OCI-LY3 (cell line): ENCODE measurements around the gene ZCCHC3.
"Not testable (repeated sequence)": the region's sequence is repeated elsewhere in the genome, so short reads cannot be mapped to it uniquely, and the experiment has no call there.

ENCODE experiments used
- H2AFZ ChIP-seq: fragments of 200-600, 300-600 bp; shearing (Covaris generic); 2 replicates; pipeline ENCODE4 v1.6.0; 2014; ENCODE audit warnings: antibody characterized with exemption, low read depth, low read length
- H3K27ac ChIP-seq: fragments of 200-600, 300-600 bp; sonication (generic); 2 replicates; pipeline ENCODE4 v1.5.1; 2014; ENCODE audit warnings: mild to moderate bottlenecking, low read length, moderate library complexity, mixed read lengths
- H3K27me3 ChIP-seq: fragments of 200-600, 300-600 bp; sonication (generic); 2 replicates; pipeline ENCODE4 v1.6.1; 2014; ENCODE audit warnings: low read depth, low read length, mixed read lengths
- H3K36me3 ChIP-seq: fragments of 200-600, 300-600 bp; sonication (generic); replicated peaks from 2 replicates; pipeline ENCODE3; 2014; ENCODE audit warnings: low read depth, low read length, mixed read lengths
- H3K4me1 ChIP-seq: fragments of 300-600, 200-600 bp; sonication (generic); 2 replicates; pipeline ENCODE4 v1.6.1; 2014; ENCODE audit warnings: low read length, mixed read lengths
- H3K4me2 ChIP-seq: fragments of 200-600, 300-600 bp; sonication (generic); 2 replicates; pipeline ENCODE4 v1.6.1; 2014; ENCODE audit warnings: low read length, mixed read lengths
- H3K4me3 ChIP-seq: fragments of 300-600, 200-600 bp; sonication (generic); 2 replicates; pipeline ENCODE4 v1.5.1; 2014; ENCODE audit warnings: antibody characterized with exemption, mild to moderate bottlenecking, low read length, moderate library complexity
- H3K79me2 ChIP-seq: fragments of 300-600, 200-600 bp; shearing (Covaris generic); 2 replicates; pipeline ENCODE4 v1.6.1; 2014; ENCODE audit warnings: mild to moderate bottlenecking, low read length, mixed read lengths
- H3K9ac ChIP-seq: fragments of 300-600, 200-600 bp; shearing (Covaris generic); 2 replicates; pipeline ENCODE4 v1.6.0; 2014; ENCODE audit warnings: mild to moderate bottlenecking, low read length, moderate library complexity
- H3K9me3 ChIP-seq: fragments of 200-600, 300-600 bp; shearing (Covaris generic); 2 replicates; pipeline ENCODE4 v1.6.1; 2014; ENCODE audit warnings: low read length, mixed read lengths; ENCODE audit not compliant: insufficient read depth
- H4K20me1 ChIP-seq: fragments of 200-600, 300-600 bp; sonication (generic); 2 replicates; pipeline ENCODE4 v1.6.1; 2016; ENCODE audit warnings: low read length, mixed read lengths; ENCODE audit not compliant: insufficient read depth
- CTCF ChIP-seq: fragments of 200-600, 300-600 bp; sonication (generic); IDR thresholded peaks from 2 replicates; pipeline ENCODE4 v1.5.1; 2014; ENCODE audit warnings: antibody characterized with exemption, low read length, low read depth
- EZH2phosphoT487 ChIP-seq: fragments of 200-600 bp; shearing (Covaris generic); IDR thresholded peaks from 2 replicates; pipeline ENCODE4 v1.6.1; 2018; ENCODE audit warnings: antibody characterized with exemption, mixed run types, low read depth

Gene ZCCHC3

DNA sequence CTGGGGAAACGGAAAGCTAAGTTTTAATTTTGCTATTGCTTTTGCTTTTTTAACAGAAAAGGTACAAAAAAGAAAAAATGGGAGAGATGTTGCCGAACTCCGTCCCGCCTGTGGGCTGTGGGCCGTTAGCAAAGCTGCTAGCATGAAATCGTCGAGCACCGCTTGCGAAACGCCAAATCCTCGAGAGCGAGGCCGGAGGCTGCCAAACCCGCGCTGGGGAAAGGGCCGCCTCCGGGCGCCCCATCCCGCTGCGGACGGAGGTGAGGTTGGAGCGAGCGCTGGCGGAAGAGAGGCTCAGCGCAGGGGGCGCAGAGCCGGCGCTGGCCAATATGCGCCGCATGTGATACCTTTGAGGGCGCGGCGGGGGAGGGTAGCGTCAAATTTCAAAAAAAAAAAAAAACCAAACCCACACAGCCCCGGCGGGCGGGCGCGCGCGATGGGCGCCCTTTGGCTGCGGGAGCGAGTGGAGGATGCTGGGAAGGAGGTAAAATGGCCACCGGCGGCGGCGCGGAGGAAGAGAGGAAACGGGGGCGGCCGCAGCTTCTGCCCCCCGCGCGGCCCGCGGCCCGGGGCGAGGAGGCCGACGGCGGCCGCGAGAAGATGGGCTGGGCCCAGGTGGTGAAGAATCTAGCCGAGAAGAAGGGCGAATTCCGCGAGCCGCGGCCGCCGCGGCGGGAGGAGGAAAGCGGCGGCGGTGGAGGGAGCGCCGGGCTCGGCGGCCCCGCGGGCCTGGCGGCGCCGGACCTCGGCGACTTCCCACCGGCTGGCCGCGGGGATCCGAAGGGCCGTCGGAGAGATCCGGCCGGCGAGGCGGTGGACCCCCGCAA, at the start of gene ZCCHC3:
Gene ZCCHC3 (plus strand): TSS at position 473 of the 827 bp plus-strand sequence. CDS start 17 bp downstream, at position 490.
- Histone ChIP-seq H3K36me3 (peaks cover 27% of the 10 kb centered on the region), H3K9ac (peak within 1 kb of the TSS; percentile 86), H3K4me2 (peak within 1 kb of the TSS; percentile 89), H3K9me3 (no peaks in the 10 kb centered on the region), H3K27me3 (no peaks in the 10 kb centered on the region), H3K4me1 (peaks cover 29% of the 10 kb centered on the region), H3K4me3 (peak within 1 kb of the TSS; percentile 92), H3K79me2 (peaks cover 43% of the 10 kb centered on the region), H4K20me1 (peaks cover 30% of the 10 kb centered on the region), H3K27ac (peak within 1 kb of the TSS; percentile 65), H2AFZ (peak within 1 kb of the TSS; percentile 74)
- TF ChIP-seq EZH2phosphoT487 = no peak
- TF ChIP-seq CTCF = peak; percentile 11; the same call in 1 of the 2 replicates

- Histone ChIP-seq H3K27ac (no peak overlapping the region), H3K36me3 (no peaks in the 10 kb centered on the region), H3K9me3 (no peaks in the 10 kb centered on the region), H3K4me3 (no peak overlapping the region), H3K9ac (no peak overlapping the region), H3K4me1 (no peaks in the 10 kb centered on the region), H2AFZ (no peak overlapping the region), H3K4me2 (no peak overlapping the region), H3K79me2 (no peaks in the 10 kb centered on the region), H3K27me3 (no peaks in the 10 kb centered on the region; the same call in 1 of the 2 replicates), H4K20me1 (no peaks in the 10 kb centered on the region)
- TF ChIP-seq CTCF (no peak), EZH2phosphoT487 (no peak)
Measured at GRCh38 chr20:251354-251753, 46.0 kb upstream of the ZCCHC3 start.

GRCh38 chr20:252801-253200, 44.6 kb upstream of the ZCCHC3 start:
- no peak for TF ChIP-seq CTCF
- Histone ChIP-seq H4K20me1 (no peaks in the 10 kb centered on the region), H3K79me2 (no peaks in the 10 kb centered on the region), H3K9ac (no peak overlapping the region), H3K27ac (no peak overlapping the region), H3K4me3 (no peak overlapping the region), H2AFZ (no peak overlapping the region), H3K36me3 (no peaks in the 10 kb centered on the region), H3K4me1 (no peaks in the 10 kb centered on the region), H3K4me2 (no peak overlapping the region), H3K27me3 (no peaks in the 10 kb centered on the region; the same call in 1 of the 2 replicates), H3K9me3 (no peaks in the 10 kb centered on the region)

- H3K9ac ChIP-seq, H3K4me3 ChIP-seq, H3K27ac ChIP-seq, H3K36me3 ChIP-seq, H2AFZ ChIP-seq, H3K4me2 ChIP-seq, H3K4me1 ChIP-seq, H3K79me2 ChIP-seq, H3K27me3 ChIP-seq, H3K9me3 ChIP-seq, H4K20me1 ChIP-seq: not testable (repeated sequence)
Measured at GRCh38 chr20:253447-253846, 43.9 kb upstream of the ZCCHC3 start.
